ENCODE results near the gene ZNF740. TPM values are rescaled to one million over a fixed set of nuclear protein-coding genes. Genes with fewer than 3 reads are reported as not detected.

ZNF740 gene
- total and polyA plus RNA-seq, 10 of the 15 experiments (the other 5 are each of a cell fraction or from before 2014, with no cell fraction given), result 1.4 to 33.6 (median 11.3) TPM

- no peak for TF ChIP-seq NBN (IDR thresholded peaks at IDR 0.05)
- TF ChIP-seq FOXK2 (IDR thresholded peaks at IDR 0.05), result no peak
- no peak for TF ChIP-seq SUZ12 (IDR thresholded peaks at IDR 0.05; ENCODE audit: unreplicated experiment)
- TF ChIP-seq MTA2 (IDR thresholded peaks at IDR 0.05; ENCODE audit: low read depth), result no peak
- no peak for TF ChIP-seq BCL11A (IDR thresholded peaks at IDR 0.05; ENCODE audit: low read depth, low read length)
- no peak for TF ChIP-seq USF2 (IDR thresholded peaks at IDR 0.05; ENCODE audit: borderline replicate concordance, low read depth, low read length)
- TF ChIP-seq E2F4 (IDR thresholded peaks at IDR 0.05; ENCODE audit: low read depth, low read length), result no peak
- no peak for TF ChIP-seq RCOR1 (conservative IDR thresholded peaks at IDR 0.05; ENCODE audit: low read depth, low read length)
- no peak for TF ChIP-seq PKNOX1 (IDR thresholded peaks at IDR 0.05)
- no peak for TF ChIP-seq RELB (IDR thresholded peaks at IDR 0.05; ENCODE audit: low read depth)
- no peak for TF ChIP-seq TARDBP (IDR thresholded peaks at IDR 0.05; ENCODE audit: borderline replicate concordance)
These were observed 46.8 kb upstream of the ZNF740 start (continued) for GRCh38 chr12:53133722-53134121.

Measured in GM12878 (cell line).